GM18511 (cell line): ENCODE results near the gene MAP4K4.
A peak's percentile ranks its signal among the peaks of the same experiment; 100 is the strongest.
"Not testable (repeated sequence)": the region's sequence is repeated elsewhere in the genome, so short reads cannot be mapped to it uniquely, and the experiment has no call there.

ENCODE experiments used
- ATAC-seq: cut with Tn5 transposase; IDR thresholded peaks from one replicate; pipeline ENCODE4 v1.9.1; 2021; ENCODE audit warnings: mild to moderate bottlenecking, moderate library complexity; ENCODE audit not compliant: unreplicated experiment

The MAP4K4 gene

GRCh38 chr2:101741775-101742520 is 44.4 kb downstream of the MAP4K4 start:
- no peak for ATAC-seq

- ATAC-seq, result no peak
Measured at GRCh38 chr2:101742547-101742946, 45.0 kb downstream of the MAP4K4 start.

- no peak for ATAC-seq
Measured at GRCh38 chr2:101743288-101743687, 45.8 kb downstream of the MAP4K4 start.

- ATAC-seq, result no peak
Measured at GRCh38 chr2:101744832-101745231, 47.3 kb downstream of the MAP4K4 start.

- no peak for ATAC-seq
Measured at GRCh38 chr2:101745711-101746694, 48.5 kb downstream of the MAP4K4 start.

- no peak for ATAC-seq
Measured at GRCh38 chr2:101748000-101748399, 50.5 kb downstream of the MAP4K4 start.

- ATAC-seq, result not testable (repeated sequence)
Measured at GRCh38 chr2:101748462-101748861, 51.0 kb downstream of the MAP4K4 start.

GRCh38 chr2:101750688-101751087 is 53.2 kb downstream of the MAP4K4 start:
- ATAC-seq, result no peak

GRCh38 chr2:101751276-101751815 is 53.8 kb downstream of the MAP4K4 start:
- ATAC-seq, result no peak

GRCh38 chr2:101751875-101752619 is 54.5 kb downstream of the MAP4K4 start:
- peak; percentile 89 for ATAC-seq

- ATAC-seq, result no peak
Measured at GRCh38 chr2:101752716-101753616, 55.5 kb downstream of the MAP4K4 start.

GRCh38 chr2:101753720-101754490 is 56.4 kb downstream of the MAP4K4 start:
- no peak for ATAC-seq

GRCh38 chr2:101754618-101755017 is 57.1 kb downstream of the MAP4K4 start:
- ATAC-seq, result no peak

- ATAC-seq, result no peak
Measured at GRCh38 chr2:101756266-101756665, 58.8 kb downstream of the MAP4K4 start.

- peak; percentile 40 for ATAC-seq
Measured at GRCh38 chr2:101758001-101758400, 60.5 kb downstream of the MAP4K4 start.

GRCh38 chr2:101759162-101759561 is 61.7 kb downstream of the MAP4K4 start:
- ATAC-seq, result no peak

GRCh38 chr2:101762451-101763171 is 65.1 kb downstream of the MAP4K4 start:
- ATAC-seq, result no peak
